Mesenchymal stem cell (in vitro differentiated cells and primary cell): Measurements from ENCODE around the gene CD34. TPM values are rescaled to one million over a fixed set of nuclear protein-coding genes. Genes with fewer than 3 reads are reported as not detected.

Source experiments
- DNase-seq: peaks from one replicate; pipeline ENCODE4 v3.0.0-alpha.2; 2013
- H2AFZ ChIP-seq: one replicate; pipeline ENCODE4 v1.6.1; 2013; ENCODE audit warnings: low read depth, mild to moderate bottlenecking, control low read depth, inconsistent platforms, low read length, moderate library complexity
- H2AK5ac ChIP-seq: 2 replicates; pipeline ENCODE4 v1.6.1; 2013; ENCODE audit warnings: low read length, moderate library complexity, mild to moderate bottlenecking, inconsistent platforms; ENCODE audit not compliant: severe bottlenecking
- H2BK120ac ChIP-seq: one replicate; pipeline ENCODE4 v1.6.1; 2013; ENCODE audit warnings: low read depth, mild to moderate bottlenecking, inconsistent platforms, low read length, moderate library complexity
- H2BK12ac ChIP-seq, 2 experiments: one replicate each; pipeline ENCODE4 v1.6.1; 2013; ENCODE audit warnings: inconsistent platforms in 2 of 2, low read length in 2 of 2, mild to moderate bottlenecking in 2 of 2, moderate library complexity in 2 of 2, control low read depth in 1 of 2
- H2BK15ac ChIP-seq: one replicate; pipeline ENCODE4 v1.6.1; 2013; ENCODE audit warnings: mild to moderate bottlenecking, low read depth, inconsistent platforms; ENCODE audit not compliant: poor library complexity, severe bottlenecking
- H2BK5ac ChIP-seq: 2 replicates; pipeline ENCODE4 v1.6.1; 2013; ENCODE audit warnings: low read depth, mild to moderate bottlenecking, low read length, control low read depth, inconsistent platforms; ENCODE audit not compliant: poor library complexity, severe bottlenecking
- H3K14ac ChIP-seq, 2 experiments: one replicate each; pipeline ENCODE4 v1.6.1; 2013; ENCODE audit warnings: inconsistent platforms in 2 of 2, low read length in 2 of 2, control low read depth in 1 of 2, mild to moderate bottlenecking in 1 of 2, moderate library complexity in 1 of 2
- H3K18ac ChIP-seq, 2 experiments: one replicate each; pipeline ENCODE4 v1.6.1; 2013; ENCODE audit warnings: inconsistent platforms in 2 of 2, low read length in 2 of 2, control low read depth in 1 of 2, low read depth in 1 of 2, mild to moderate bottlenecking in 1 of 2
- H3K23ac ChIP-seq, 2 experiments: one replicate each; pipeline ENCODE4 v1.6.1; 2013; ENCODE audit warnings: inconsistent platforms in 2 of 2, low read length in 2 of 2, mild to moderate bottlenecking in 2 of 2, moderate library complexity in 2 of 2, control low read depth in 1 of 2
- H3K27ac ChIP-seq: 2 replicates; pipeline ENCODE4 v1.5.1; 2013; ENCODE audit warnings: mild to moderate bottlenecking, moderate library complexity, low read length, control low read depth, inconsistent platforms; ENCODE audit not compliant: poor library complexity, severe bottlenecking
- H3K27me3 ChIP-seq, 2 experiments: 2 replicates each; pipeline versions ENCODE4 v1.6.1 to v1.7.0; 2013; ENCODE audit warnings: low read length in 2 of 2, mild to moderate bottlenecking in 2 of 2, moderate library complexity in 2 of 2, control low read depth in 1 of 2, inconsistent platforms in 1 of 2; ENCODE audit not compliant: control insufficient read depth in 1 of 2, insufficient read depth in 1 of 2
- H3K36me3 ChIP-seq, 2 experiments: 2 replicates each; pipeline versions ENCODE4 v1.6.1 to v1.7.0; 2013; ENCODE audit warnings: low read length in 2 of 2, control low read depth in 1 of 2, inconsistent platforms in 1 of 2, low read depth in 1 of 2, mild to moderate bottlenecking in 1 of 2; ENCODE audit not compliant: insufficient read depth in 2 of 2, control insufficient read depth in 1 of 2
- H3K4ac ChIP-seq, 2 experiments: one replicate each; pipeline ENCODE4 v1.6.1; 2013; ENCODE audit warnings: inconsistent platforms in 2 of 2, low read length in 2 of 2, mild to moderate bottlenecking in 2 of 2, moderate library complexity in 2 of 2, control low read depth in 1 of 2, low read depth in 1 of 2
- H3K4me1 ChIP-seq: 2 replicates; pipeline ENCODE4 v1.6.1; 2013; ENCODE audit warnings: low read depth, low read length, control low read depth; ENCODE audit not compliant: control insufficient read depth, insufficient read depth
- H3K4me2 ChIP-seq: 2 replicates; pipeline ENCODE4 v1.6.1; 2013; ENCODE audit warnings: low read length, mild to moderate bottlenecking, inconsistent platforms; ENCODE audit not compliant: poor library complexity, severe bottlenecking
- H3K4me3 ChIP-seq, 2 experiments: 2 replicates each; pipeline versions ENCODE4 v1.5.1 to v1.7.0; 2013; ENCODE audit warnings: low read length in 2 of 2, mild to moderate bottlenecking in 2 of 2, control low read depth in 1 of 2, low read depth in 1 of 2; ENCODE audit not compliant: insufficient read depth in 1 of 2
- H3K79me1 ChIP-seq: replicated peaks from 2 replicates; pipeline ENCODE4 v1.6.1; 2013; ENCODE audit warnings: mild to moderate bottlenecking, control low read depth, low read length, inconsistent platforms; ENCODE audit not compliant: poor library complexity, severe bottlenecking
- H3K9ac ChIP-seq: 2 replicates; pipeline ENCODE4 v1.7.0; 2013; ENCODE audit warnings: mild to moderate bottlenecking, low read length, moderate library complexity
- H3K9me3 ChIP-seq: 2 replicates; pipeline ENCODE4 v1.7.0; 2013; ENCODE audit warnings: mild to moderate bottlenecking, low read length; ENCODE audit not compliant: control insufficient read depth
- H4K8ac ChIP-seq: one replicate; pipeline ENCODE4 v1.6.1; 2013; ENCODE audit warnings: inconsistent platforms, mild to moderate bottlenecking, low read length, moderate library complexity
- H4K91ac ChIP-seq: one replicate; pipeline ENCODE4 v1.6.1; 2013; ENCODE audit warnings: mild to moderate bottlenecking, low read length, inconsistent platforms
- WGBS: methylation state at CpG from one replicate; pipeline ENCODE4 v1.1.7; 2013; ENCODE audit warnings: mixed read lengths; 5-methylcytosine and 5-hydroxymethylcytosine counted together
- polyA plus RNA-seq, 2 experiments: library from polyadenylated mRNA; stranded (reverse); fragments of 200-250 nt; gene quantifications; one replicate each; pipeline ENCODE4 v1.2.3, GENCODE V29; 2013

Gene CD34, protein sequence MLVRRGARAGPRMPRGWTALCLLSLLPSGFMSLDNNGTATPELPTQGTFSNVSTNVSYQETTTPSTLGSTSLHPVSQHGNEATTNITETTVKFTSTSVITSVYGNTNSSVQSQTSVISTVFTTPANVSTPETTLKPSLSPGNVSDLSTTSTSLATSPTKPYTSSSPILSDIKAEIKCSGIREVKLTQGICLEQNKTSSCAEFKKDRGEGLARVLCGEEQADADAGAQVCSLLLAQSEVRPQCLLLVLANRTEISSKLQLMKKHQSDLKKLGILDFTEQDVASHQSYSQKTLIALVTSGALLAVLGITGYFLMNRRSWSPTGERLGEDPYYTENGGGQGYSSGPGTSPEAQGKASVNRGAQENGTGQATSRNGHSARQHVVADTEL
- polyA plus RNA-seq (2013, experiment 1 of 2): 0.10 TPM
- 0.10 TPM for polyA plus RNA-seq (2013, experiment 2 of 2)

DNA sequence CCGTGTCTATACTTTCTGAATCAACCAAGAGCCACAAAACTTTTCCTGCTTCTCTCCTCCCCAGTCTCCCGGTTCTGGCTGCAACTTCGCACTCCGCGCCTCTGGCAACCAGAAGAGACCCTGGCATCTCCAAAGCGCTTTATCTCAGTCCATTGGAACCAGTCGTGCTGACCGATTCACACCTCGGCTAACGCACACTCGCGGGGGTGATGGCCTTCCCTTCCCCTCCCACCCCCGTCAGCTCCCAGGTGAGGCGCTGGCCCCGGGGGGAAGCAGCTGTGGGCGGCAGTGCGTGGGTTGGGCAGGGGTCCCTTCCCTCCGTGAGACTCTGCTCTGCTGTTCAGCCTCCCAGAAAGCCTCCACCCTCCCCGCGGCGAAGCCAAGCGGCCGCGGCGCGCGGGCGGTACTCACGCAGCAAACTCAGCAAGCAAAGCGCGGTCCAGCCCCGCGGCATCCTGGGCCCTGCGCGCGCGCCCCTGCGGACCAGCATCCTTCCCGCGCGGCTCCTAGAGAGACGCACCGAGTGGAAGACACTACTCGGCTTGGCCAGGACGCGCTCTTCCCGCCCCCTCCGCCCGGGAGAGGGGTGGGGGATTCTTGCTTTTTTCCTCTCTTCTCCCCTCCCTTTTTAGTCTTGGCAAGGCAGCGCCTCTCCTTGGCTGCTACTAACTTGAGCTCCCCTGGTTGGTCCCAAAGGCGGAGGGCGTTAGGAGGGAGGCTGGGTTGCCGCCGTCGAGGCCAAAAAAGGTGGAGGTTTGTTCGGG lies at the start of gene CD34:
Gene CD34 (minus strand): TSS at position 535 of the 764 bp plus-strand sequence. CDS start 45 bp downstream, at position 490.
- H3K4me3 ChIP-seq: peak within 1 kb of the TSS; percentile 38 to 74
- H3K27ac ChIP-seq: no peak within 1 kb of the TSS
- no peak within 1 kb of the TSS for H4K8ac ChIP-seq
- DNase-seq: no peak
- H3K18ac ChIP-seq: no peak within 1 kb of the TSS
- H4K91ac ChIP-seq: no peak within 1 kb of the TSS
- H3K9ac ChIP-seq: peak within 1 kb of the TSS; percentile 73
- H3K4ac ChIP-seq: no peak within 1 kb of the TSS
- H3K27me3 ChIP-seq: peaks cover 17 to 25% of the 10 kb centered on the region in 2 experiments
- H2BK5ac ChIP-seq: no peak within 1 kb of the TSS
- H2BK12ac ChIP-seq: no peak within 1 kb of the TSS
- no peaks in the 10 kb centered on the region for H3K36me3 ChIP-seq
- no peaks in the 10 kb centered on the region for H3K9me3 ChIP-seq
- peaks cover 9% of the 10 kb centered on the region for H3K4me1 ChIP-seq
- 10% methylated on average over 45 of the region's 56 CpGs for WGBS
- no peak within 1 kb of the TSS for H2BK120ac ChIP-seq
- no peak within 1 kb of the TSS for H3K23ac ChIP-seq
- H3K14ac ChIP-seq: no peak within 1 kb of the TSS
- H2AK5ac ChIP-seq: no peak within 1 kb of the TSS
- no peak within 1 kb of the TSS for H2BK15ac ChIP-seq
- H3K4me2 ChIP-seq: peak within 1 kb of the TSS; percentile 88
- no peaks in the 10 kb centered on the region for H3K79me1 ChIP-seq
- H2AFZ ChIP-seq: peak within 1 kb of the TSS; percentile 43

DNA sequence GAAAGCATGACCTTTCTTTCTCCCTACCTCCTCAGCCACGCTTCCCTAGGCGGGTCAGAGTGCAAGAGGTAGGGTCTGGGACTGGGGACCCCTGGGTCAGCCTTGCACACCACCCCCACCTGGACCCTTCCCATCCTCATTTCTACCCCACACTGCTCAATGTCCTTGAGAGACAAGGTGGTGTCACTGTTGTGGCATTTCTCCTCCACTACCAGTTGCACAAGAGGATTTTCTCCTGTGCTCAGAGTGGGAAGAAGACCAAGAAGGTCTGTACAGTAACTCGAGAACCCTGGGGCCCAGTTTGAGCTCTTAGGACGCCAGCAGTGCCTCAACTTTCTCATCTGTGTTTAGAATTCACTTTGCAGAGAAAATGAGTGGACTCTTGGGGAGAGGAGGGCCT lies 49.4 kb upstream of the CD34 start:
- peaks cover 0 to 3% of the 10 kb centered on the region in 2 experiments for H3K36me3 ChIP-seq
- H3K4me1 ChIP-seq: peaks cover 20% of the 10 kb centered on the region
- no peak overlapping the region for H2BK5ac ChIP-seq
- H3K9ac ChIP-seq: no peak overlapping the region
- no peak for DNase-seq
- 89% methylated on average over 2 of the region's 4 CpGs for WGBS
- H3K23ac ChIP-seq: no peak overlapping the region
- H3K18ac ChIP-seq: no peak overlapping the region
- no peak overlapping the region for H3K4me2 ChIP-seq
- no peak overlapping the region for H3K4me3 ChIP-seq
- H4K91ac ChIP-seq: no peak overlapping the region
- no peak overlapping the region for H2BK120ac ChIP-seq
- H3K27ac ChIP-seq: no peak overlapping the region
- H3K79me1 ChIP-seq: no peaks in the 10 kb centered on the region
- no peak overlapping the region for H3K4ac ChIP-seq
- H3K9me3 ChIP-seq: peaks cover 6% of the 10 kb centered on the region
- H3K27me3 ChIP-seq: peaks cover 0 to 18% of the 10 kb centered on the region in 2 experiments
- H3K14ac ChIP-seq: no peak overlapping the region
- H2AFZ ChIP-seq: no peak overlapping the region
- H2AK5ac ChIP-seq: no peak overlapping the region
- no peak overlapping the region for H2BK15ac ChIP-seq
- no peak overlapping the region for H2BK12ac ChIP-seq
- H4K8ac ChIP-seq: no peak overlapping the region

DNA sequence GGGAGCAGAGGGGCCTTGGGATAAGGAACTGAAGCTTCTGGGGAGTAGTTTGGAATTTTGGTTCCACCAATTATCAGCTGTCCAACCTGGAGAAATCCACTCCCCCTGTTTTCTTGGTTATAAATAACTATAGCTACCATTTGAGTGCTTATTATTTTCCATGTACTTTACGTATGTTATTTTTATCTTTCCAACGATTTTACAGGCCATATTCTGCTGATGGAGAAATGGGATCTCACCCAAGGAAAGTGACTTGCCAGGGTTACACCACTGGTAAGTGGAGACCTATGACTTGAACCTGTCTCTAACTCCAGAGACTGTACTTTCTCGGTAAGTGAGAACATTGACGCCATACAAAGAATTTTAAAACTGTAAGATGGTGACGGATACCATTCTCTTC lies 49.0 kb upstream of the CD34 start:
- Histone ChIP-seq H2AK5ac (no peak overlapping the region), H4K8ac (no peak overlapping the region), H2BK12ac (no peak overlapping the region), H3K27me3 (peaks cover 0 to 18% of the 10 kb centered on the region in 2 experiments), H2BK120ac (no peak overlapping the region), H3K9ac (peak overlapping the region; percentile 77), H3K4me2 (peak overlapping the region; percentile 96), H3K4me3 (peak overlapping the region in 1 of 2 experiments; percentile 68), H4K91ac (no peak overlapping the region), H3K18ac (no peak overlapping the region), H2BK15ac (no peak overlapping the region), H3K14ac (no peak overlapping the region), H2AFZ (no peak overlapping the region), H3K4me1 (peaks cover 20% of the 10 kb centered on the region), H3K36me3 (peaks cover 0 to 3% of the 10 kb centered on the region in 2 experiments), H3K27ac (no peak overlapping the region), H3K4ac (no peak overlapping the region), H2BK5ac (no peak overlapping the region), H3K9me3 (peaks cover 6% of the 10 kb centered on the region), H3K23ac (no peak overlapping the region), H3K79me1 (no peaks in the 10 kb centered on the region)
- no peak for DNase-seq
- 91% methylated on average over 5 of the region's 5 CpGs for WGBS
